ENCODE results near the gene CILP.

The CILP gene

GRCh38 chr15:65147902-65148301 lies 63.4 kb downstream of the CILP start:
- in situ Hi-C loops (cut with HindIII; ENCODE audit: low sequenced_read_pairs), result no loop called here

GRCh38 chr15:65146438-65146837 lies 64.8 kb downstream of the CILP start:
- in situ Hi-C loops (cut with HindIII; ENCODE audit: low sequenced_read_pairs), result no loop called here
